Tibial nerve (tissue), 4 donors: ENCODE data around the gene PGF. TPM values are rescaled to one million over a fixed set of nuclear protein-coding genes. Genes with fewer than 3 reads are reported as not detected.

Experiments used
- DNase-seq, 2 donors: peaks; one replicate each; pipeline ENCODE4 v3.0.0-alpha.2; 2019; ENCODE audit warnings: low spot score in 2 of 2
- H3K27ac ChIP-seq, 4 donors: fragments of 200-600 bp; sonication (generic) in 3 of 4; one replicate each; pipeline ENCODE4 v1.5.1; 2017 to 2019; ENCODE audit warnings: mild to moderate bottlenecking in 1 of 4
- H3K27me3 ChIP-seq, 2 donors: fragments of 200-600 bp; sonication (generic) in 1 of 2; one replicate each; pipeline versions ENCODE4 v1.5.1 to v1.6.0; 2017 to 2019
- H3K36me3 ChIP-seq, 3 donors: fragments of 200-600 bp; sonication (generic); one replicate each; pipeline ENCODE4 v1.5.1; 2018 to 2019
- H3K4me1 ChIP-seq, 4 donors: fragments of 200-600 bp; sonication (generic) in 3 of 4; one replicate each; pipeline ENCODE4 v1.5.1; 2017 to 2019
- H3K4me3 ChIP-seq, 4 donors: fragments of 200-600 bp; sonication (generic) in 3 of 4; one replicate each; pipeline ENCODE4 v1.5.1; 2017 to 2019; ENCODE audit warnings: mild to moderate bottlenecking in 1 of 4, moderate library complexity in 1 of 4
- H3K9me3 ChIP-seq, 4 donors: fragments of 200-600 bp; sonication (generic) in 3 of 4; one replicate each; pipeline ENCODE4 v1.5.1; 2017 to 2019
- CTCF ChIP-seq, 5 experiments: fragments of 200-600 bp in 3 of 5; fragments of 450-650 bp in 2 of 5; sonication (generic) in 3 of 5; IDR thresholded peaks; one replicate each; pipeline ENCODE4 v1.5.1; 2016 to 2019; ENCODE audit warnings: antibody characterized with exemption in 5 of 5, mild to moderate bottlenecking in 3 of 5, moderate library complexity in 2 of 5
- POLR2A ChIP-seq, 2 donors: fragments of 450-650 bp; IDR thresholded peaks; one replicate each; pipeline ENCODE4 v1.6.1; 2017; ENCODE audit warnings: antibody characterized with exemption in 2 of 2, mild to moderate bottlenecking in 2 of 2, moderate library complexity in 2 of 2
- WGBS, 2 donors: methylation state at CpG; one replicate each; pipeline ENCODE4 v1.1.5; 2018; 5-methylcytosine and 5-hydroxymethylcytosine counted together
- total RNA-seq, 4 donors: library from RNA; depleted of rRNA; stranded (reverse); fragments of >200 nt; gene quantifications; one replicate each; pipeline ENCODE4 v1.1.0, GENCODE V29; 2016

The PGF gene
- total RNA-seq, 4 donors from 2014 or later, result 13.2 to 39.5 (median 18.0) TPM

DNA sequence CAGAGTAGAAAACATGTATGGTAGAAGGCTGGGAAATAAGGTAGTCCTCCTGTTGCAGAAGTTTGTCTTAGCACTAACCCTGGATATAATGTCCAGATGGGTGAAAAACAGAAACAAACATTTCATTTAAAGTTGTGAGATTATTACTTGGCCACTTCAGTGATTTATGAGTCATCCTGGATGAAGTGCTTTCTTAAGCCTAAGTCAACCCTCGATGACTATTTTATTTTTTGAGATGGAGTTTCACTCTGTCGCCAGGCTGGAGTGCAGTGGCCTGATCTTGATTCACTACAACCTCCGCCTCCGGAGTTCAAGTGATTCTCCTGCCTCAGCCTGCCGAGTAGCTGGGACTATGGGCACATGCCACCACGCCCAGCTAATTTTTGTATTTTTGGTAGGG is 63.5 kb downstream of the PGF start:
- TF ChIP-seq POLR2A (IDR thresholded peaks at IDR 0.05), result no peak
- no peak for TF ChIP-seq CTCF (IDR thresholded peaks at IDR 0.05)
- Histone ChIP-seq H3K9me3 (no peaks in the 10 kb centered on the region), H3K36me3 (peaks cover 0 to 88% (median 39%) of the 10 kb centered on the region in 3 donors), H3K4me3 (no peak overlapping the region), H3K27me3 (no peaks in the 10 kb centered on the region), H3K4me1 (peaks cover 0 to 19% (median 2%) of the 10 kb centered on the region in 4 donors), H3K27ac (no peak overlapping the region)
- WGBS, 2 donors, result 84 to 86% methylated on average over 6 of the region's 6 CpGs
- no peak for DNase-seq

Other genes starting within 250 kb of the PGF start
- 10 to 100 TPM; 25.3 to 35.0 (median 32.2) TPM for gene AREL1, start 242.5 kb downstream of the PGF start, total RNA-seq
- gene FCF1, start 242.5 kb downstream of the PGF start, total RNA-seq, result 10 to 100 TPM; 16.8 to 39.8 (median 32.6) TPM
- 10 to 100 TPM; 66.9 to 76.6 (median 72.1) TPM for gene YLPM1, start 192.3 kb downstream of the PGF start, total RNA-seq
- not detected for gene PROX2, start 79.5 kb downstream of the PGF start, total RNA-seq
- 10 to 100 TPM; 73.5 to 94.8 (median 87.2) TPM for gene DLST, start 73.7 kb downstream of the PGF start, total RNA-seq
- gene RPS6KL1, start 32.3 kb downstream of the PGF start, total RNA-seq, result 10 to 100 TPM in 2 of 4 donors, 1 to 10 TPM in 2; 2.0 to 20.7 (median 7.7) TPM
- gene EIF2B2, start 47.3 kb upstream of the PGF start, total RNA-seq, result 10 to 100 TPM; 26.1 to 44.9 (median 36.1) TPM
- gene MLH3, start 95.9 kb upstream of the PGF start, total RNA-seq, result 10 to 100 TPM; 26.4 to 48.1 (median 36.0) TPM
- 10 to 100 TPM in 2 of 4 donors, 1 to 10 TPM in 2; 4.2 to 24.3 (median 9.9) TPM for gene ACYP1, start 108.4 kb upstream of the PGF start, total RNA-seq
- gene ZC2HC1C, start 114.0 kb upstream of the PGF start, total RNA-seq, result 1 to 10 TPM in 3 of 4 donors, under 1 TPM in 1; 0.78 to 3.1 (median 1.2) TPM
- 100 to 1,000 TPM in 2 of 4 donors, 10 to 100 TPM in 2; 76.1 to 109 (median 94.4) TPM for gene NEK9, start 171.5 kb upstream of the PGF start, total RNA-seq
- gene TMED10, start 221.0 kb upstream of the PGF start, total RNA-seq, result 100 to 1,000 TPM; 262 to 296 (median 280) TPM